MCF 10A (cell line): ENCODE measurements around the gene TREML2. TPM values are rescaled to one million over a fixed set of nuclear protein-coding genes. Genes with fewer than 3 reads are reported as not detected.

Source experiments
- BruUV-seq: library from RNA; stranded (reverse); fragments of 400-500 nt; replicated peaks from 2 replicates; lab custom pipeline; 2021; lab: Mats Ljungman, UMichigan
- CTCF ChIA-PET: fragments of 300-600 bp; sonication (Branson Sonifier 250); formaldehyde crosslinking; extraction: SDS; loops from one replicate; lab custom pipeline; 2021; ENCODE audit warnings: antibody characterized with exemption, inconsistent platforms; lab: Yijun Ruan, JAX
- POLR2A ChIA-PET: fragments of 300-600, 350-650 bp; sonication (Branson Sonifier 250); formaldehyde crosslinking; extraction: SDS; loops from one replicate; lab custom pipeline; 2020; ENCODE audit warnings: antibody characterized with exemption, inconsistent platforms; lab: Yijun Ruan, JAX
- DNase-seq: peaks from one replicate; pipeline ENCODE4 v3.0.0-alpha.2; 2018; ENCODE audit not compliant: unreplicated experiment
- H3K27ac Mint-ChIP-seq: one replicate; pipeline ENCODE4 v1.8.0; 2022; ENCODE audit warnings: mild to moderate bottlenecking, low read depth, mixed read lengths; ENCODE audit not compliant: unreplicated experiment
- H3K27me3 Mint-ChIP-seq: one replicate; pipeline ENCODE4 v1.8.0; 2022; ENCODE audit warnings: mixed read lengths; ENCODE audit not compliant: insufficient read depth, unreplicated experiment
- H3K36me3 Mint-ChIP-seq: one replicate; pipeline ENCODE4 v1.8.0; 2022; ENCODE audit warnings: mild to moderate bottlenecking, moderate library complexity, mixed read lengths; ENCODE audit not compliant: insufficient read depth, unreplicated experiment
- H3K4me1 Mint-ChIP-seq: one replicate; pipeline ENCODE4 v1.8.0; 2022; ENCODE audit warnings: mixed read lengths; ENCODE audit not compliant: insufficient read depth, unreplicated experiment
- H3K4me3 Mint-ChIP-seq: one replicate; pipeline ENCODE4 v1.8.0; 2022; ENCODE audit warnings: mild to moderate bottlenecking, moderate library complexity, mixed read lengths; ENCODE audit not compliant: unreplicated experiment
- H3K9me3 Mint-ChIP-seq: one replicate; pipeline ENCODE4 v1.8.0; 2022; ENCODE audit warnings: mixed read lengths; ENCODE audit not compliant: unreplicated experiment
- CTCF ChIP-seq: fragments of 200-600 bp; IDR thresholded peaks from one replicate; pipeline ENCODE4 v1.8.0; 2022; ENCODE audit warnings: antibody characterized with exemption, mild to moderate bottlenecking; ENCODE audit not compliant: unreplicated experiment
- intact Hi-C: fragments of 100-400 bp; cut with micrococcal nuclease; formaldehyde crosslinking; loops from 2 replicates; pipeline ENCODE4 v1.14.1; 2022
- total RNA-seq: library from RNA; stranded (reverse); gene quantifications from 2 replicates; pipeline ENCODE4 v1.2.3, GENCODE V29; 2022

The TREML2 gene
- total RNA-seq, 1 experiment from 2014 or later = not detected

GRCh38 chr6:41239467-41240159 lies 38.7 kb upstream of the TREML2 start:
- H3K4me1 Mint-ChIP-seq = no peaks in the 10 kb centered on the region
- H3K27ac Mint-ChIP-seq = no peak overlapping the region
- H3K27me3 Mint-ChIP-seq = peaks cover 100% of the 10 kb centered on the region
- TF ChIP-seq CTCF = no peak
- BruUV-seq = no TSS peak
- CTCF ChIA-PET = no interaction called here
- no peaks in the 10 kb centered on the region for H3K36me3 Mint-ChIP-seq
- no peak overlapping the region for H3K4me3 Mint-ChIP-seq
- intact Hi-C loops = no loop called here
- POLR2A ChIA-PET = no interaction called here
- DNase-seq = no peak
- no peaks in the 10 kb centered on the region for H3K9me3 Mint-ChIP-seq

GRCh38 chr6:41237128-41237527 lies 36.2 kb upstream of the TREML2 start:
- H3K27me3 Mint-ChIP-seq = peaks cover 97% of the 10 kb centered on the region
- TF ChIP-seq CTCF = no peak
- POLR2A ChIA-PET = no interaction called here

GRCh38 chr6:41236276-41236675 lies 35.3 kb upstream of the TREML2 start:
- CTCF ChIA-PET = interaction anchor here (0.5 kb wide), 1 partner anchor 115 kb away, joined by 3 read pairs; no protein-coding TSS in a partner anchor
- Mint-ChIP-seq H3K36me3 (no peaks in the 10 kb centered on the region), H3K9me3 (no peaks in the 10 kb centered on the region), H3K27me3 (peaks cover 97% of the 10 kb centered on the region), H3K4me1 (no peaks in the 10 kb centered on the region), H3K27ac (no peak overlapping the region), H3K4me3 (no peak overlapping the region)
- intact Hi-C loops = no loop called here
- POLR2A ChIA-PET = no interaction called here
- BruUV-seq = no TSS peak
- TF ChIP-seq CTCF = no peak
- no peak for DNase-seq

More at GRCh38 chr6:41237128-41237527, 36.2 kb upstream of the TREML2 start:
- Mint-ChIP-seq H3K27ac (no peak overlapping the region), H3K4me3 (no peak overlapping the region), H3K4me1 (no peaks in the 10 kb centered on the region), H3K36me3 (no peaks in the 10 kb centered on the region), H3K9me3 (no peaks in the 10 kb centered on the region)
- no TSS peak for BruUV-seq
- CTCF ChIA-PET = interaction anchor here (0.5 kb wide), 1 partner anchor 116 kb away, joined by 3 read pairs; no protein-coding TSS in a partner anchor
- intact Hi-C loops = no loop called here
- DNase-seq = no peak

GRCh38 chr6:41232667-41233066 lies 31.7 kb upstream of the TREML2 start:
- no peak for DNase-seq

More at GRCh38 chr6:41232667-41233066, 31.7 kb upstream of the TREML2 start:
- no peaks in the 10 kb centered on the region for H3K36me3 Mint-ChIP-seq
- ChIA-PET POLR2A (no interaction called here), CTCF (no interaction called here)
- H3K27ac Mint-ChIP-seq = no peak overlapping the region
- H3K4me1 Mint-ChIP-seq = no peaks in the 10 kb centered on the region
- H3K27me3 Mint-ChIP-seq = peaks cover 93% of the 10 kb centered on the region
- intact Hi-C loops = no loop called here
- H3K9me3 Mint-ChIP-seq = no peaks in the 10 kb centered on the region
- no peak overlapping the region for H3K4me3 Mint-ChIP-seq
- no peak for TF ChIP-seq CTCF
- BruUV-seq = no TSS peak
